ENCODE results near the gene EPSTI1.

EPSTI1 gene

DNA sequence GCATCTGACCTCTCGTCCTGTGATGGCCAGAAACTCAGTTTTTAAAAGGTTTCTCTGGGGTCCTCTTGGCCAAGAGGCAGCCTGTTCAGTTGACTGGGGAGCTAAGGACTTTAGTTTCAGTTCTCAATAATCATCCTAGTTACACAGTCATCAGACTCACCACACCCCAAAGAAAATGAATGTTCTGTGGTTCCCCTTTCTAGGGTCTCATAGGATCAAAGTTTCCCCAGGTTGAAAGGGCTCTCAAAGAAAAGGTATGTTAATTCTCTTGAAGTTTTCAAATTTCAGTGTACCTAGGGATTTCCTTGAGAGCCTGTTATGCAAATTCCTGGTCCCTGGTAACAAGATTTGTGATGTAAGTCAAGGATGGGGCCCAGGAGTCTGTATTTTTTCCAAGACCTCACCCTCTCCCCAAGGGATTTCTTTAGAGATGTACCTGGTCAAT, 115.7 kb downstream of the EPSTI1 start (continued):
- TF ChIP-seq, protein P1, sequence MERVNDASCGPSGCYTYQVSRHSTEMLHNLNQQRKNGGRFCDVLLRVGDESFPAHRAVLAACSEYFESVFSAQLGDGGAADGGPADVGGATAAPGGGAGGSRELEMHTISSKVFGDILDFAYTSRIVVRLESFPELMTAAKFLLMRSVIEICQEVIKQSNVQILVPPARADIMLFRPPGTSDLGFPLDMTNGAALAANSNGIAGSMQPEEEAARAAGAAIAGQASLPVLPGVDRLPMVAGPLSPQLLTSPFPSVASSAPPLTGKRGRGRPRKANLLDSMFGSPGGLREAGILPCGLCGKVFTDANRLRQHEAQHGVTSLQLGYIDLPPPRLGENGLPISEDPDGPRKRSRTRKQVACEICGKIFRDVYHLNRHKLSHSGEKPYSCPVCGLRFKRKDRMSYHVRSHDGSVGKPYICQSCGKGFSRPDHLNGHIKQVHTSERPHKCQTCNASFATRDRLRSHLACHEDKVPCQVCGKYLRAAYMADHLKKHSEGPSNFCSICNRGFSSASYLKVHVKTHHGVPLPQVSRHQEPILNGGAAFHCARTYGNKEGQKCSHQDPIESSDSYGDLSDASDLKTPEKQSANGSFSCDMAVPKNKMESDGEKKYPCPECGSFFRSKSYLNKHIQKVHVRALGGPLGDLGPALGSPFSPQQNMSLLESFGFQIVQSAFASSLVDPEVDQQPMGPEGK (CRISPR knock-in tag; IDR thresholded peaks at IDR 0.05; ENCODE audit: borderline replicate concordance): no peak
- TF ChIP-seq ZFP3 (CRISPR knock-in tag; IDR thresholded peaks at IDR 0.05) (no peak), ESRRG (CRISPR knock-in tag; IDR thresholded peaks at IDR 0.05) (no peak), ZNF70 (CRISPR knock-in tag; IDR thresholded peaks at IDR 0.05) (no peak), ZC3H10 (CRISPR knock-in tag; IDR thresholded peaks at IDR 0.05) (no peak), RARB (CRISPR knock-in tag; IDR thresholded peaks at IDR 0.05) (no peak), ZNF565 (CRISPR knock-in tag; conservative IDR thresholded peaks at IDR 0.05; ENCODE audit: low read depth) (no peak), CSDC2 (CRISPR knock-in tag; IDR thresholded peaks at IDR 0.05) (no peak), GLIS3 (CRISPR knock-in tag; IDR thresholded peaks at IDR 0.05) (no peak), ZFP30 (CRISPR knock-in tag; IDR thresholded peaks at IDR 0.05) (no peak)
- TF ChIP-seq, protein P2, sequence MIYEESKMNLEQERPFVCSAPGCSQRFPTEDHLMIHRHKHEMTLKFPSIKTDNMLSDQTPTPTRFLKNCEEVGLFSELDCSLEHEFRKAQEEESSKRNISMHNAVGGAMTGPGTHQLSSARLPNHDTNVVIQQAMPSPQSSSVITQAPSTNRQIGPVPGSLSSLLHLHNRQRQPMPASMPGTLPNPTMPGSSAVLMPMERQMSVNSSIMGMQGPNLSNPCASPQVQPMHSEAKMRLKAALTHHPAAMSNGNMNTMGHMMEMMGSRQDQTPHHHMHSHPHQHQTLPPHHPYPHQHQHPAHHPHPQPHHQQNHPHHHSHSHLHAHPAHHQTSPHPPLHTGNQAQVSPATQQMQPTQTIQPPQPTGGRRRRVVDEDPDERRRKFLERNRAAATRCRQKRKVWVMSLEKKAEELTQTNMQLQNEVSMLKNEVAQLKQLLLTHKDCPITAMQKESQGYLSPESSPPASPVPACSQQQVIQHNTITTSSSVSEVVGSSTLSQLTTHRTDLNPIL (CRISPR knock-in tag; IDR thresholded peaks at IDR 0.05; ENCODE audit: low read depth): no peak

DNA sequence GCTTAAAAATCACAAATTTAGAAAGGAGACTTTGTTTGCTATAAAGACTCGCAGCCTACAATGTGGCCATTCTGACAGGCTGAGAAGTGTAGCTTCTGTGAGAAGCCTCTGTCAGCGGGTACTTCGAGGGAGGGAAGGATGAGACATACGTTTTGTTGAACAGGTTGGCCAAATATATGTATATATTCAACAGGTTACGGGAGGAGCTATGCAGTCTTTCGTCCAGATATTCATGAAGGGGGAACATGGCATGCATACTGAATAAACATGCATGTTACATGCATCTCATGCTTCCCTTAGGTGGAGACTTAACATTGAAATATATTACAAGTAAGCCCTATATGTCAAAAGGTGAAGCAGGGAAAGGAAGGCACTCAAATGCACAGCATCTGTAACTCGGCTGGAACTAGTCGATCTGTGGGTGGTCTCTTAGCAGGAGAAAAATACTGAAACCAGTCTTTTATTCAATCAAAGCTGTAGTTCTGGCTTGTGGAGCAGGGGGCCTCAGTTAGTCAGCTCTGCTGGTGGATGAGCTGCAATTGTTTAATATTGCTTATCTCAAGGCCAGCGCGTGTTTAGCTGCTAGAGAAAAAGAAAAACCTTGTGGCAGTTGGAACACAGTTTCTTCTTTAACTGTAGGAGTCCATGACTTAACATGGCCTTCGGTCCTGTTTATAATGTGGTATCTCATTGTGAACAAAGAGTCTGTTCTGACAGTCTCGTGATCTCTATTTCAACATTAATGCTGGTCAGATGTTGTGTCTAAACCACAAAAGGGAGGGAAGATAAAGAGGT, 116.4 kb downstream of the EPSTI1 start:
- no peak for TF ChIP-seq SNAI2 (CRISPR knock-in tag; IDR thresholded peaks at IDR 0.05)
- peak; percentile 70 for ATAC-seq

DNA sequence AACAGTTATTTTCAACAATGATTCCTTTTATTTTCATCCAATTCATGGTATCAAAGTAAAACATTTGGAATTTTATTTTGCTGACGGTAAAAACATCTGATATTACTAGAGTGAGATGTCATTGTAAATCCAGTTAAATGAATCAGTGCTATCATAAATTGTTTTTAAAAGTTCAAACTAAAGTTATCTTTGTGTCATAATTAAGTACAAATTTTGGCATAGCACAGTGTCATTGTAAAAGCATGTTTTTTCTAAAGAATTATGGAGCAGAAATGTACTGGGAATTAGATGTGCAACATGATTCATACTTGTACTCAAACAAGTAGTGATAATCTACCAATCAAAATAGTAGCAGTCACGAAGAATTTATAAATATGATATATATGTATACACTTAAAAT, 117.8 kb downstream of the EPSTI1 start:
- TF ChIP-seq TCF4 (CRISPR knock-in tag; IDR thresholded peaks at IDR 0.05; ENCODE audit: borderline replicate concordance) (no peak), ISL1 (CRISPR knock-in tag; IDR thresholded peaks at IDR 0.05) (peak; percentile 24; the same call in 1 of the 2 replicates)
- no peak for ATAC-seq

DNA sequence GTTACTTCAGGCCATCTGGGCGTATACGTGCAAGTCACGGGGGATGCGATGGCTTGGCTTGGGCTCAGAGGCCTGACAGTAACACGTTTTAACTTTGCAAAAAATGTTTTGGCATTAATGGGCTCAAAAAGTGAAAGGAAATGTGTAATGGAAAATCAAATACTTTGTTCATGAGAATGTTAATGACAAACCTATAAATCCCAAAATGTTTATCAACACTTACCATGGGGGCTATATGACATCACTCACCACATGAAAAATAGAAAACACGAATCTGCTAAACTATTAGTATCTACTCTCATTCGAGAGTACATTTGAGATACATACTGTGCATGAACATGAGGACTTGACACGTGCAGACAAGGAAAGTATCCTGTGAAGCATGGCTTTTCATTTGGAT, 119.0 kb downstream of the EPSTI1 start:
- no peak for ATAC-seq
- TF ChIP-seq, protein P2 (CRISPR knock-in tag; IDR thresholded peaks at IDR 0.05; ENCODE audit: low read depth): no peak
- TF ChIP-seq ZNF70 (CRISPR knock-in tag; IDR thresholded peaks at IDR 0.05) (no peak), TCF4 (CRISPR knock-in tag; IDR thresholded peaks at IDR 0.05; ENCODE audit: borderline replicate concordance) (no peak), OSR1 (CRISPR knock-in tag; IDR thresholded peaks at IDR 0.05) (no peak), ZNF565 (CRISPR knock-in tag; conservative IDR thresholded peaks at IDR 0.05; ENCODE audit: low read depth) (no peak), BACH2 (CRISPR knock-in tag; IDR thresholded peaks at IDR 0.05; ENCODE audit: borderline replicate concordance) (no peak), TOX (CRISPR knock-in tag; IDR thresholded peaks at IDR 0.05; ENCODE audit: borderline replicate concordance) (no peak), ISL1 (CRISPR knock-in tag; IDR thresholded peaks at IDR 0.05) (no peak), ZC3H10 (CRISPR knock-in tag; IDR thresholded peaks at IDR 0.05) (no peak), ESRRG (CRISPR knock-in tag; IDR thresholded peaks at IDR 0.05) (no peak)
- TF ChIP-seq, protein P3, sequence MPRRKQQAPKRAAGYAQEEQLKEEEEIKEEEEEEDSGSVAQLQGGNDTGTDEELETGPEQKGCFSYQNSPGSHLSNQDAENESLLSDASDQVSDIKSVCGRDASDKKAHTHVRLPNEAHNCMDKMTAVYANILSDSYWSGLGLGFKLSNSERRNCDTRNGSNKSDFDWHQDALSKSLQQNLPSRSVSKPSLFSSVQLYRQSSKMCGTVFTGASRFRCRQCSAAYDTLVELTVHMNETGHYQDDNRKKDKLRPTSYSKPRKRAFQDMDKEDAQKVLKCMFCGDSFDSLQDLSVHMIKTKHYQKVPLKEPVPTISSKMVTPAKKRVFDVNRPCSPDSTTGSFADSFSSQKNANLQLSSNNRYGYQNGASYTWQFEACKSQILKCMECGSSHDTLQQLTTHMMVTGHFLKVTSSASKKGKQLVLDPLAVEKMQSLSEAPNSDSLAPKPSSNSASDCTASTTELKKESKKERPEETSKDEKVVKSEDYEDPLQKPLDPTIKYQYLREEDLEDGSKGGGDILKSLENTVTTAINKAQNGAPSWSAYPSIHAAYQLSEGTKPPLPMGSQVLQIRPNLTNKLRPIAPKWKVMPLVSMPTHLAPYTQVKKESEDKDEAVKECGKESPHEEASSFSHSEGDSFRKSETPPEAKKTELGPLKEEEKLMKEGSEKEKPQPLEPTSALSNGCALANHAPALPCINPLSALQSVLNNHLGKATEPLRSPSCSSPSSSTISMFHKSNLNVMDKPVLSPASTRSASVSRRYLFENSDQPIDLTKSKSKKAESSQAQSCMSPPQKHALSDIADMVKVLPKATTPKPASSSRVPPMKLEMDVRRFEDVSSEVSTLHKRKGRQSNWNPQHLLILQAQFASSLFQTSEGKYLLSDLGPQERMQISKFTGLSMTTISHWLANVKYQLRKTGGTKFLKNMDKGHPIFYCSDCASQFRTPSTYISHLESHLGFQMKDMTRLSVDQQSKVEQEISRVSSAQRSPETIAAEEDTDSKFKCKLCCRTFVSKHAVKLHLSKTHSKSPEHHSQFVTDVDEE (CRISPR knock-in tag; IDR thresholded peaks at IDR 0.05): no peak

DNA sequence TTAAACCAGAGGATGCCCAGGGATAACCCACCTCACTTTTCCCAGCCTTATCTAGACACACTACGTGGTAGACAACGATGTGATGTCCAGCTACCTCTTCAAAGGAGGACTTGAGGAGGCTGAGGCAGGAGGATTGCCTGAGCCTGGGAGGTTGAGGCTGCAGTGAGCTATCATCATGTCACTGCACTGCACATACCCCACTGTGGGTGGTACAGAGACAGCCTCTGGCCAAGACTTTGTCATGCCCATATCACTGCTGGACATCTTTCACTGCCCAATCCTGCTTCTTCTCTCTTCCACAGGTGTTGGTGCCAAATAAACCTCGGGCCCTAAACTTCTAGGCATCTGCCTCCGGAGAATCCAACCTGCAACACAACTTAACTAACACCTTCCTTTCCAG, 124.8 kb downstream of the EPSTI1 start:
- no peak for ATAC-seq
- no peak for TF ChIP-seq ZNF70 (CRISPR knock-in tag; IDR thresholded peaks at IDR 0.05)
- no peak for TF ChIP-seq ZFP30 (CRISPR knock-in tag; IDR thresholded peaks at IDR 0.05)
- TF ChIP-seq, protein P4, sequence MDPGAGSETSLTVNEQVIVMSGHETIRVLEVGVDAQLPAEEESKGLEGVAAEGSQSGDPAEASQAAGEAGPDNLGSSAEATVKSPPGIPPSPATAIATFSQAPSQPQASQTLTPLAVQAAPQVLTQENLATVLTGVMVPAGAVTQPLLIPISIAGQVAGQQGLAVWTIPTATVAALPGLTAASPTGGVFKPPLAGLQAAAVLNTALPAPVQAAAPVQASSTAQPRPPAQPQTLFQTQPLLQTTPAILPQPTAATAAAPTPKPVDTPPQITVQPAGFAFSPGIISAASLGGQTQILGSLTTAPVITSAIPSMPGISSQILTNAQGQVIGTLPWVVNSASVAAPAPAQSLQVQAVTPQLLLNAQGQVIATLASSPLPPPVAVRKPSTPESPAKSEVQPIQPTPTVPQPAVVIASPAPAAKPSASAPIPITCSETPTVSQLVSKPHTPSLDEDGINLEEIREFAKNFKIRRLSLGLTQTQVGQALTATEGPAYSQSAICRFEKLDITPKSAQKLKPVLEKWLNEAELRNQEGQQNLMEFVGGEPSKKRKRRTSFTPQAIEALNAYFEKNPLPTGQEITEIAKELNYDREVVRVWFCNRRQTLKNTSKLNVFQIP (CRISPR knock-in tag; IDR thresholded peaks at IDR 0.05; ENCODE audit: borderline replicate concordance, low read depth): no peak
- TF ChIP-seq TCF4 (CRISPR knock-in tag; IDR thresholded peaks at IDR 0.05; ENCODE audit: borderline replicate concordance): no peak
- TF ChIP-seq ARNTL (CRISPR knock-in tag; IDR thresholded peaks at IDR 0.05; ENCODE audit: borderline replicate concordance, low read depth): no peak
- TF ChIP-seq ZFP3 (CRISPR knock-in tag; IDR thresholded peaks at IDR 0.05): no peak
- no peak for TF ChIP-seq ISL1 (CRISPR knock-in tag; IDR thresholded peaks at IDR 0.05)
- TF ChIP-seq, protein P2 (CRISPR knock-in tag; IDR thresholded peaks at IDR 0.05; ENCODE audit: low read depth): no peak
- TF ChIP-seq, protein P1 (CRISPR knock-in tag; IDR thresholded peaks at IDR 0.05; ENCODE audit: borderline replicate concordance): no peak
- TF ChIP-seq RARB (CRISPR knock-in tag; IDR thresholded peaks at IDR 0.05): no peak
- no peak for TF ChIP-seq ZNF565 (CRISPR knock-in tag; conservative IDR thresholded peaks at IDR 0.05; ENCODE audit: low read depth)

Data from SK-N-SH treated with all-trans-retinoic acid at 6 μM for 48 hours (cell line).